HG03103 (cell line): ENCODE results near the gene TMEM47.

Experiments used
- ATAC-seq: cut with Tn5 transposase; IDR thresholded peaks from one replicate; pipeline ENCODE4 v1.9.1; 2021; ENCODE audit warnings: low read depth; ENCODE audit not compliant: unreplicated experiment

TMEM47 gene

GRCh38 chrX:34656842-34657725 lies at the start of gene TMEM47:
TMEM47 (minus strand) TSS chrX:34657285; CDS start chrX:34657029, 256 bp downstream.
- no peak for ATAC-seq

GRCh38 chrX:34687095-34687494 lies 30.0 kb upstream of the TMEM47 start:
- no peak for ATAC-seq

- ATAC-seq: no peak
Observed at GRCh38 chrX:34659575-34659974, 2.5 kb upstream of the TMEM47 start.

GRCh38 chrX:34658326-34658725 lies 1.2 kb upstream of the TMEM47 start:
- ATAC-seq: no peak

GRCh38 chrX:34657726-34658070 lies 613 bp upstream of the TMEM47 start:
- ATAC-seq: no peak

- no peak for ATAC-seq
Observed at GRCh38 chrX:34656467-34656841, 631 bp downstream of the TMEM47 start.

- no peak for ATAC-seq
Observed at GRCh38 chrX:34655501-34656455, 1.3 kb downstream of the TMEM47 start.

GRCh38 chrX:34654696-34655490 lies 2.2 kb downstream of the TMEM47 start:
- ATAC-seq: no peak

GRCh38 chrX:34653811-34654210 lies 3.3 kb downstream of the TMEM47 start:
- no peak for ATAC-seq

- ATAC-seq: no peak
Observed at GRCh38 chrX:34642849-34643248, 14.2 kb downstream of the TMEM47 start.

GRCh38 chrX:34638116-34638515 lies 19.0 kb downstream of the TMEM47 start:
- ATAC-seq: no peak

- ATAC-seq: no peak
Observed at GRCh38 chrX:34634349-34634748, 22.7 kb downstream of the TMEM47 start.

- no peak for ATAC-seq
Observed at GRCh38 chrX:34632384-34632783, 24.7 kb downstream of the TMEM47 start.

GRCh38 chrX:34631479-34632220 lies 25.4 kb downstream of the TMEM47 start:
- ATAC-seq: no peak

GRCh38 chrX:34629572-34629971 lies 27.5 kb downstream of the TMEM47 start:
- no peak for ATAC-seq

GRCh38 chrX:34624416-34624815 lies 32.7 kb downstream of the TMEM47 start:
- ATAC-seq: no peak

GRCh38 chrX:34619920-34620319 lies 37.2 kb downstream of the TMEM47 start:
- ATAC-seq: no peak

- ATAC-seq: no peak
Observed at GRCh38 chrX:34612036-34612435, 45.0 kb downstream of the TMEM47 start.

- ATAC-seq: no peak
Observed at GRCh38 chrX:34598362-34598761, 58.7 kb downstream of the TMEM47 start.

- ATAC-seq: no peak
Observed at GRCh38 chrX:34586936-34587335, 70.1 kb downstream of the TMEM47 start.
